Measurements from ENCODE around the gene IPPK.

Gene IPPK

DNA sequence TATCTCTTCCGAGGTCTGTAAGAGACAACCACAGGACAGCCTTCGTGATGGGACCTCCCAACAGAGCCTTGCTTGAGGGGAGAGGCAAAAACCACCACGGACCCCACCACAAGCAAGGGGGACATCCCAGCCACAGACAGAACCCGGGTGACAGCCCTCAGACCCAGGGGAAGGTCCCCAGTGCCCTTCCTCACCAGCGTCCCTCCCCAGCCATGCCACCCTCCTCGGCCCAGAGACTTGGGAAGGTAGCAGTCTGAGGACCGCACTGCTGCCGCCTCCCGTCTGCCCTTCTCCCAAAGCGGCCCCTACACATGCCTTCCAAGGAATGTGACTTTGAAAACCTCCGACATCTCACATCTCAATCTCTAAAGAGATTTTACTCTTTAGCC is 13.4 kb downstream of the IPPK start:
- no peak for DNase-seq

DNA sequence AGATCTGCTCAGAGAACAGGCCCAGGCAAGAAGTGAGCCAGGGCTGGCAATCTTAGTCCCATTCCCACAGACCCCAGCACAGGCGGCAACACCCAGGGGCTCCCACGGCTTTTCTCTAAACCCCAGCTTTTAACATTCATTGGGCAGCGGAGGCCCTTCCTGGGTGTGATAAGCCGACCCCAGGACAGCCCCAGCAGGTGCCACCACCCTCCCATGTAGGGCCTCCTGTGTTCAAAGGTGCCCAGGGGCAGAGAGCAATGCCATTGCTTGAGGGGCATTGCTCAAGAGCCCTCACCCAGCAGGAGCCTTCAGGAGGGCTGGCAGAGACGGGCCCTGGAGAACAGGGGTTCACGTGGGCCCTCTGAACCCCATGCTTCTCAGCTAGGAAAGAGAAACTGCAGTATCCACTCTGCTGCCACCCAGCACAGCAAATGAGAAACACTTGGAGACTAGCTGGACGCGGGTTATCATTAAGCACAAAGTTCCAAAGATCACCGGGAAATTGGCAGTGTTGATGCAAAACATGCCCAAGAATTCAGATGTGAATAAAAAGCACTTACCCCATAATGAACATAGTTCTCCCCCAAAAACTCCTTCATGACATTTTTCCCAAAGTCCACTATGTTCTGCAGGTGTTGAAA is 13.9 kb downstream of the IPPK start:
- DNase-seq, result no peak

DNA sequence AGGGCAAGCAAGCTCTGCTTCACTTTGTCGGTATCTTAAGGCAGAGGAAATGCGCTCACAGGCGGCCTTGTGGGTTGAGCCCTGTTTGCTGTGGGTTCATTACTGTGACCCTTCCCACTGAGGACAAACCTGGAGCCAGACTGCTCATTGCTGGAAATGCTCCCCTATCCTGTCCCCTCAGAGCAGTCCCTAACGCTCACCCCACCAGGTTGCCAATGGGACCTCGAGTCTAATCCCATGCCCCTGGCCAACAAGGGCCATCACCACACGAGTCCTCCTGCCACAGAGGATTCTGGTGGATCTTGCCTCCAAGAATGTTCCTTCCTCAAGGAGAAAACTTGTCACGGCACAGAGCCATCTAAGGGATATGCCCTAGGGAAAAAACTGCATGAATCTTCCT is 14.6 kb downstream of the IPPK start:
- DNase-seq, result no peak

DNA sequence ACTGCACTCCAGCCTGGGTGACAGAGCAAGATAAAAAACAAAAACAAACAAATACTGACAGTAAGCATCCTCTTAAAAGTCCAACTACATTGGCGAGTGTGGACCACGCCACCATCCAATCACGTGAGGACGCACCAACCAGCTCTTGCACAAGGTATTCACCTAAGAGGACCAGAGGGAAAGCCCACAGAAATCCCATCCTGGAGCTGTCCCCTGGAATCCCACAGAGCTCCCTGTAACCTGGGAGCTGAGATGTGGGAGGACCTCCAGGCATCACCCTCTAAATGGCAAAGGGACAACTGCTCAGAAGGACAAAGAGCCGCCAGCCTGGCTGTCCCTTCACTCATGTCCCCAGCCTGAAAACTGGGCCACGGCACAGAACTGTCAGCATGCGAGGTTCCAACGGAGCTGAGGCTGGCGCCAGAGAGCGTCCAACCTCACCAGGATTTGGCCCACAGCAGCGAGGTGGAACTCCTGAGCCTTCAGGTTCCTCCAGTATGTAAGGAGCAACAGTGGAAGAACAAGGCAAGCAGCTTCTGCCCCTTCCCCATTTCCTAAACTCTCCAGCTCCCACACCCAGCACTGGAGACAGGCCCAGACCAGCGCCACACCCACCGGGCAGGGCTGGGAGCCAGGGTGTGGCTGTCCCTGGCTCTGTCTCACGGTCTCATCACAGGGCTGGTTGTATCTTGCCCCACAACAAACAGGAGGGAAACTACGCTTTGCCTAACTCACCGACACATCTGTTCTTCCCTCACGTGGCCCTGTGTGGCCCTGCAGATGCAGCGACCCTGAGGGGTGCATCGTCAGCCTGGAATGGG is 15.2 kb downstream of the IPPK start:
- DNase-seq, result no peak

DNA sequence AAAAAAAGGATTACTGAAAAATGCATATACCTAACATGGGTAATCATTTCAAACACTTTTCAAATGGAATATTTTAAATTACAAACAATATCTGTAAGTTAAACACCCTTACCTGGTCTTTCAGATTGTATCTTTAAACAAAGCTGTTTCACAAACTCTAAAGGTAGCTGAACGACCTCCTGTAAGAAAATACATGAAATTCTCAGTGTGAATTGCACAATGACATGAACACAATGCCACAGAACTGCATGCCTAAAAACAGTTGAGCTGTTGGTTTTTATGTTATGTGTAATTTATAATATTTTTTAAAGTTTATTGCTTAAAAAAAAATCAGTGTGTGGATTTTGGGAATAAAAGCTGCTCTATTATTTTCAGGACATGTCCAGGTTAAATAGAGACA is 17.5 kb downstream of the IPPK start:
- no peak for DNase-seq

DNA sequence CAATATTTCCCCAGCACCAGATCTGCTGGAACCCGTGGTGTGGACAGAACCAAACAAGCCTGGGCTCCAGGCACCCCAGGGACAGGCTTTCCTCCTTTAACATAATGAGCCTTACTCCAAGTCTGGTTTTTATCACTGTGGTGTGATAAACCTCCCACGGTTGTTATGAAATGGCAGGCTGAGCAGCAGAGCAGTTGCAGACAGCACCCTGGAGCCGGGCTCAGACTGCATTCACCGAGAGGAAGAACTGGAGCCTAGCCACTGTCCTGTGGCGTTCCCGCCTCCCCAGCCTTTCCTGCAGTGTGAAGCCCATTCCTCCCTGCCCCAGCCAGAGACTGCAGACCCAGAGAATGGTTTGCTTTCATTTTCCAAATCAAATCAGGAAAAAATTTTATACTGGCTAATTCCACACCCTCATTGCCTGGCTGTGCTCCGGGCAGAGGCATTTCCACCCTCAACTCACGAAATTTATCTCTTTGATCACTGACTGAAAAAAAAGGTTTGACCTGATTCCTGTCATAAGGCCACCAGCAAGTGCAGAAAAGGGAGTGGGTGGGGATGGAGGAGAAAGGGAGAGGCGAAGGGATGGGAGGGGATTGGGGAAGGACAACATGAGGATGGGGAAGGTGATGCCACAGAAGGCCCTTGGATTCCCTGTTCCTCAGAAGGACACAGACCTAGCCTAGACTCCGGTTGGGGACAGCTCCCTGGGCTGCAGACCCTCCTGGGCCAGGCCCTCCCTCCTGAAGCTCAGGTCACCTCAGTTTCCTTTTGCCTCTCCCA is 18.9 kb downstream of the IPPK start:
- peak in 1 of 2 donors; percentile 31 for DNase-seq

DNA sequence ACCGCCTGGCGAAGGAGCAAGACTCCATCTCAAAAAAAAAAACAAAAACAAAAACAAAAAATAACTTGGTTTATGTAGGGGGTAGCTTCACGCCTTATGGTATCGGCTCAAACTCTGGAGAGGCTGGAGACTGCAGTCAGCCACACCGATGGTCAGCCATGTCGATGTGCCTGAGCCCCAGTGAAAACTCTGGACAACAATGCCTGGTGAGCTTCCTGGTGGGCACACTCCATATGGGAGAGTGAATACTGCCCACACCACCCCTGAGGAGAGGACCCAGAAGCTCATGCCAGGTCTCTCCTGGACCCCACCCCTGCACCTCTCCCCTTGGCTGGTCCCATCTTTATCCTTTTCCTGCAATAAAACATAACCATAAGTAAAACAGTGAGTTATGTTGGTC is 19.6 kb downstream of the IPPK start:
- DNase-seq, result no peak

DNA sequence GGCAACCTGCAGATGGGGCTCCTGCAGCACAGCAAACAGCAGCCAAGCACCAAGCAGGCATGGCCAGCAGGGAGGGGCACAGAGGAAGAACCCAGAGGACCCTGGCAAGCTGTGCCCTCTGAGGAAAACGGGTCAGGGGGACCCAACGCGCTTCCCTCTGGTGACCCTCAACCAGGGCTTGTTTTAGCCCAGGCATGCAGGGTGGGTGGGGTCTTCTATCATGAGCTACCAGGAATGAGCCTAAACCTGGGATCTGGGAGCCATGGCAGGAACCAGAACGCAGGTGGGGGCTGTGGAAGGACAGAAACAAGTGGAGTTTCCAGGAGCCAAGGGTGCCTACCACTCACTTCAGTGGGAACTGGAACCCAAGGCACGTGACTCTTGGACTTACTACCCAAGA is 20.9 kb downstream of the IPPK start:
- no peak for DNase-seq

DNA sequence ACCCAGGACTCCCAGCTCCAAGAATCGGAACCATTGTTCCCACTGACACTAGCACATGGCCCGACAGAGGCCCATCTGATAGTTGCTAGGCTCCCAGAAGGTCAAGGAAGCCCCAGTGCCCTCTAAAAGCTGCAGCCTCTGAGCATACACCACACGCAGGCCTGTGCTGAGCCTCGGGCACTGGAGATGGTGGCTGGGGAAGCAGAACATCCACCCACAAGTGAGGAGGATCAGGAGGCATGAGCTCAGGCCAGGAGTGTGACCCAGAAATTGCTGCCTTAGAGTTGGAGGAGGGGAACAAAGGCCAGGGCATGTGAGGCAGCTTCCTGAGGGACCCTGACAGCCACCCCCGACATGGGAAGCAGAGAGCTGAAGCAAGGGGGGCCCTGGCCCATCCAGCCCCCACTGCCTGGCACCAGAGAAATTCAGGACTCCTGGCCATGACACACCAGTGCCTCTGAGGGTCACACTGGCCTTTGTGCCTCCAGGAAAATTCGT is 21.4 kb downstream of the IPPK start:
- DNase-seq, result no peak

DNA sequence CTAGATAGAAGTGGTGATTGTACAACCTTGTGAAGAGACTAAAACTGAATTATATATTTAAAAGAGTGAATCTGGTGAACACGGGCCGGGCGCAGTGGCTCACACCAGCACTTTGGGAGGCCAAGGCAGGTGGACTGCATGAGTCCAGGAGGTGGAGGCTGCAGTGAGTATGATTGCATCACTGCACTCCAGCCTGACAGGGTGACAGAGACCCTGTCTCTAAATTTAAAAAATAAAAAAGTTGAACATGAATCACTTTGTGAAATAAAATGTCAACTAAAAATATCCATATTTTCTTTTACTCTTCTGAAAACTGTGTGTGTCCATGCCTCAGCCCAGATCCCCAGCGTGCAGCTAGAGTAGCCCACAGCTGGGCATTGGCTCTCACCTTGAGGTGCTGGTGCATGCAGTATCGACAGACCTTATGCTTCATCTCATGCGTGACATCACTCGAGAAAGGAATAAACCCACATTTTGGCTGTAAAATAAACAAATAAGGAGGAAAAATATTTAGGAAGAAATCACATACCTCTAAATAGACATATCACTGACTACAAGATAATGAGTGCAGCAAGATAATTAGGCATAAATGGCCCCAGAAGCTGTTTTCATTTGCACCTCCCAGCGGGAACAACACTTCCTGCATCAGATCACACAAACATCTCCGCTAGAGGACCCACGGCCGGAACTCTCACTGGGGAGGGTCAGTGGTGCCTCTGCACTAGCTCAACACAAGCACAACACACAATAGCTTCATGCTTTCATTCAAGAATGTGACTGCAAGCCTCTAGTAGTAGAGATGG is 22.1 kb downstream of the IPPK start:
- no peak for DNase-seq

DNA sequence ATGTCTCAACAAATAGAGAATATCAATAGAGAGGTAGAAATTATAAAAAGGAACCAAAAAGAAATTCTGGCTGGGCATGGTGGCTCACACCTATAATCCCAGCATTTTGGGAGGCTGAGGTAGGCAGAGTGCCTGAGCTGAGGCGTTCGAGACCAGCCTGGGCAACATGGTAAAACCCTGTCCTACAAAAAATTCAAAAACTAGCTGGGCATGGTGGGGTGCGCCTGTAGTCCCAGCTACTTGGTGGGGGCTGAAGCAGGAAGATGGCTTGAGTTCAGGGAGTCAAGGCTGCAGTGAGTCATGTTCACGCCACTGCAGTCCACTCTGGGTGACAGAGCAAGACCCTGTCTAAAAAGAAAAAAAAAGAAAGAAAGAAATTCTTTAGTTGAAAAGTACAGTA is 24.9 kb downstream of the IPPK start:
- DNase-seq, result no peak

DNA sequence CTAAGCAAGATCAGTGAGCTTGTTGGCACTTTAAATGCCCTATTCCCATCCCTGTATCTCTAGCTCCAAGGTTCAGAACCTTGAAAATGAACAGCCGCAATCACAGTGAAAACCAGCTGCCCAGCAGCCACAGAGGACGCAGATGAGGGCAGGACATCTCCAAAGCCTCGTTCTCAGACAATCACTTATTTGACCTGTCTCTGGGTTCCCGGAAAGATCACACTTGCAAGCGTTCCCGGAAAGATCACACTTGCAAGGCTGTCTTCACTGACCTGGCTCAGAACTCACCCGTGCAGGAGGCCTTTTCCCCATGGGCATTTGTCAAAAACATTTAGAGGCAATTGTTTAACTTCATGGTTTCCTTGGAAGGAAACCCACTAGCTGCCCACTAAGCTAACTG is 25.7 kb downstream of the IPPK start:
- no peak for DNase-seq

DNA sequence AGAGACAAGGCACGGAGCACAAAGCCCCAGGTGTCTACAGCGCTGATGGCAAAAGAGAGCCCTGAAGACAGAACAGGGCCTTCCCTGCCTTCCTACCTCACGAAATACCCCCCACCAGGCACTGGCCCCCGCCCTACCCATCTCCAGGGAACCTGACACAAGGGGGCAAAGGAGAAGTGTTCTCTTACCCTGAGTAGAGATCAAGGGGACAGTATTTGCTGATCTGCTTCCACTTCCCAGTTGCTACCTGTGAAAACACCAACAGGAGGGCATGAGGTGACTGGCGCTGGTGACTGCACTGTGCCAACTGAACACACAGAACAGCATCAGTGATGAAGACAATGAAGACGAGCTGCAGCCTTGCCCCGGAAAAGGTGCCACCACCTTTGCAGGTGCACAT is 27.4 kb downstream of the IPPK start:
- no peak for DNase-seq

DNA sequence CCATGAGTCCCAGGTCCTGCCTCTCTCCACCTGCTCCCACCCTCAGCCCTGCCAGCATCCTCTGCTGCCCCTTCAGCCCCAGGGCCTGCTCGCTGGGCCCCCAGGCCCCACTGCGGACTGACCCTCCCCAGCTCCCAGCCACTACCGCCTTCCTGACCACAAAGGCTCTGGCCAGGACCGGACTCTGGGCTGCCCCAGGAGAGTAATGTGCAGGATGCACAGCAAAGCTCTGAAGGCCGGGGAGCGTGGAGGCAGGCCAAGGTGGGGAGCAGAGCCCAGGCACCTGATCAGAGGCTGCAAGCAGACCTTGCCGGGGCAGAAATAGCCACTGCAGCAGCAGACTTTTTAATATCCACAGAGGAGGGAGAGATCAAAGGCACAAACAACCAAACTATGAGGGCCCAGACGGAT is 27.9 kb downstream of the IPPK start:
- DNase-seq, result no peak

DNA sequence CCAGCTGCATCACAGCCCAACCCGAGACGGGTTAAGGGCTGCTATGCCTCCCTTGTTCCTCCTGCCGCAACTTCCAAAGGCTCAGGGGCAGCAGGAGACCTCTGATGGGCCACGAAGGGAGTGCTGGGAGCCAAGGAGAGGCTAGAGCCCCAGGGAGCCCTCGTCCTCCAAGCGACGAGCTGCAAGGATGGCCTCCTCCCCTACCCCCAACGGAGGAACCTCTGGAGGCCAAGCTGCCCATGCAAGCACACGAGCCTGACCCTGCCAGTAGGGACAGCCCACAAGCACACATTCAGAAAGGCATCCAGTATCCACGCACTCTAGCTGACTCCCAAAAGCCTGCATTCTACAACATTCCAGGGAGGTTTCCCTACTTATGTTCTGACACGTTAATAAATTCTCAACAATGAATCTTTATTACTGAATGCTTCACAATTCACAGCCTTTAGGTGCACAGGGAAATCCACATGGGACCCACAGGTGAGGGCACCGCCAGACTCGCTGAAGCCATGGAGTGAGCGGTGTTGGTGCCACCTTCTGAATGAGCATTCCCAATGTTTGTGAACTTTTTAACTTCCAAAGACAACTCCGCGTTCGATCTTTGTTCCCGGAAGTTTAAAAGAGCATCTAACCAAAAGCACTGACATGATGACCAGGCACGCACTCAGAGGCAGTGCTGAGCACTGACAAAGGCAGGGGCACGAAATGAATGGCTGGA is 28.7 kb downstream of the IPPK start:
- DNase-seq, result no peak

DNA sequence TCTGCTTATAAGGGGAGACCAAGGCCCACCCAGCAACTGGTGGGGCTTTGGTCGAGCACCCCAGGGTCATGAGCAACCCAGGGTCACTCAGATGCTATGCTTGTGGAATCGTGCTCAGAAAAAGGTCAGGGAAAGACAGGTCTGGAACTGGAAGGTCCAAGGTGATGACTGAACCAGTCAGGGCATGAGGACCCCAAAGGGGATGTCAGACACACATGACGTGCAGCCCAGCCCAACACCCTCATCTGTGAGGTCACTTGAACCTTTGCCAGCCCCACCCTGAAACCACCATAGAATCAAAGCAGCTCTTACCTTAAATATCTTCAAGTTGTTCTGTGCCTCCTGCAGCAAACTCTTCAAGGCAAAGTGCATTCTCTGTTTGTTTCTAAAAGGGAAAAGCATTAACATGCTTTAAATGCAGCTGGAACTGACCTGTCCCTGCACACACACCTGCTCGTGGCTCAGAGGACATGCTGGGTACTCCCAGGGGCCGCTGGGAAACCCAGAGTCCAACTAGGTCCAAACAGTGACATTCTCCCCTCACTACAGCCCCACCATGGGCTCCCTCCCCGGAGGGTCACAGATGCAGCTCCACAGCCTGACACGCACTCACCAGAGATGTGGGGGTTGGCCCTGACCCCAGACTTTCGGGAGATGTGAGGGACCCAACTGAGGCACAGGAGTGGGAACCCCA is 29.4 kb downstream of the IPPK start:
- no peak for DNase-seq

DNA sequence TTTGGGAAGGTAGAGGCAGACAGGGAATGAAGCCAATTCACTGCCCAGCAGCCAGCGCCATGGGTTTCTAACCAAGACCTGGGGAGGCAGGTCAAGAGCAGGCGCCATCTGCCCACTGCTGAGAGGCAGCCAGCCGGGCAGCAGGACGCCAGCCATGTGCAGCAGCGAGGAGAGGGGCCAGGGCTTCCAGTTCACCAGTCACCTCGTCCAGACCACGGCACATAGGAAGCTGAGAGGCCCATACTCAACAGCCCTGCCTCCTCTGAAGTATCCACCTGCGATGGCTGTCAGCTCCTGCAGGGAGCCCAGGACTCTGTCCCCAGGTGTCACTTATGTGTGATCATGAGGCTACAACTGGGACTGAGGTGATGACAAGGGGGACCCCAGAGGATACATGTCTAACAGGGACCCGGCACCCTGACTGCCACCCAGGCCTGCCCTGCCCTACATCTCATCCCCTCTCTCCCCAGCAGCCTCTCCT is 30.1 kb downstream of the IPPK start:
- DNase-seq, result no peak

DNA sequence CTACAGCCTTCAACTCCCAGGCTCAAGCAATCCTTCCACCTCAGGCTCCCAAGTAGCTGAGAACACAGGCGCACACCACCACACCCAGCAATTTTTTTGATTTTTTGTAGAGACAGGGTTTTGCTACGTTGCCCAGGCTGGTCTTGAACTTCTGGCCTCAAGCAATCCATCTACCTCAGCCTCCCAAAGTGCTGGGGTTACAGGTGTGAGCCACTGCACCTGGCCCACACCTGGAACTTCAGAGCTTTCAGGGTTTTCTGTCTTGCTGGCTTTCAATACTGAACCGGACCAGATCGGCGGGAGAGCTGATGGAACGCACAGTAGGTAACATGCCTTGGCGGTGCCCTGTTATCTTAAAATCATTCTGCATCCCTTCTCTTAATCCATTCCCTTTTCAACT is 30.8 kb downstream of the IPPK start:
- DNase-seq, result no peak

DNA sequence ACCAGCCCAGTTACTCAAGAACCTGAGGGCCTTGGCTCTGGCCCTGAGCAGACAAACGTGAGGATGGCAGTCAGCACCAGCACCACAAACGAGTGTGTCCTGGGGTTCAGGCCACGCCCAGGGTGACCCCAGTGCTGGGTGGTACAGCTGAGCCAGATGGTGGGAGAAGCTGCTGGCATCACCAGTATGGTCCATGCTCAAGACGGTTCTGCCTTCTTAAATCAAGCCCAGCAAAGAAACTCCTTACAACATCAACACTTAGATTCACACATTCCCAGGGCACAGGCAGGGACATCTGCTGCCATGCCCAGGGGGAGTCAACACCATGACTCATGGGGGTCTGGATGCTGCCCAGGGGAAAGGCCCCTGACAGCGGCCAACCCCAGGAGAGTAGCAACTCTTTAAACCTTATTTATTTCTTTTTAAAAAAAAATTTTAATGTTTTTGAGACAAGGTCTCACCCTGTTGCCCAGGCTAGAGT is 31.3 kb downstream of the IPPK start:
- no peak for DNase-seq

DNA sequence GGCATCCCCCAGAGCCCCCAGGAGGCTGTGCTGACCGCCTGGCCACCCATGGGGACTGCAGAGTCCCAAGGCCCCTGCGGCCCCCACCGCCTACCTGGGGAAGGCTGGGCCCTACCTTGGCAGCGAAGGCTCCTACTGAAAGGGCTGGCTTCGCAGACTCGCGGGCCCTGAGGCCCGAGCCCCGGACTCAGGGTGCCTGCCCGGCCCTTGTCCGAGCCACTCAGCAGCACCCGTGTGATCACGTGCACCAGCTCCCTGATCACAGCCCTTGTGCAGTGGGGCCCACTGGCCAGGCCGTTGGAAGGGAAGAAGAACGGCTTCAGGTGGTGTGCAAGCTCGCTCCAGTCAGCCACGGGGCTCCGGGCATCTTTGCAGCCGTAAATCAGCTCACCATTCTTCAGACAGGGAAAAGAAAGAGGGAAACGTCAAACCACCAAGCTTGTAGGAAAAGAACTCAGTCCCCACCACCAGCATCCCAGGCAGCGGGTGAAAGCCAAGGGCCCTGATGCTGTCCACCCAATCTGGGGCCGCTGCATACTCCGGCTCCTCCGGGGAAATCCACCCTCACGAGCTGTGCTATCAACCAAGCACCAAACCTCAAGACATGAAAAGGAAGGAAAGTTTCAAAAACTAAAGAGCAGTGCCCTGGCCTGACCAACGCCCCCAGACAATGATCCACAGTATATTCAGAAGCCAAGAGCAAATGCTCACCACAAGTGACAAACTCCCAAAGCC is 31.9 kb downstream of the IPPK start:
- DNase-seq, result no peak
